Liver (tissue), 9 donors: ENCODE measurements around the gene FAIM2. TPM values are rescaled to one million over a fixed set of nuclear protein-coding genes. Genes with fewer than 3 reads are reported as not detected.

Source experiments
- DNase-seq: peaks from one replicate; pipeline ENCODE4 v3.0.0-alpha.2; 2017; ENCODE audit warnings: low spot score
- H3K27ac ChIP-seq, 2 donors: one replicate each; pipeline ENCODE4 v1.7.0; 2013; ENCODE audit warnings: inconsistent platforms in 2 of 2, low read length in 2 of 2, control low read depth in 1 of 2, low read depth in 1 of 2, mild to moderate bottlenecking in 1 of 2
- H3K27me3 ChIP-seq, 4 donors: one replicate each; pipeline versions ENCODE4 v1.6.1 to v1.7.0; 2013; ENCODE audit warnings: low read length in 3 of 4, inconsistent platforms in 1 of 4, mild to moderate bottlenecking in 1 of 4, moderate library complexity in 1 of 4; ENCODE audit not compliant: control insufficient read depth in 4 of 4, insufficient read depth in 4 of 4
- H3K36me3 ChIP-seq, 4 donors: one replicate each; pipeline versions ENCODE4 v1.6.1 to v1.7.0; 2013; ENCODE audit warnings: low read length in 3 of 4, mild to moderate bottlenecking in 3 of 4, low read depth in 1 of 4, moderate library complexity in 1 of 4; ENCODE audit not compliant: control insufficient read depth in 4 of 4, insufficient read depth in 3 of 4
- H3K4me1 ChIP-seq, 4 donors: one replicate each; pipeline versions ENCODE4 v1.6.1 to v1.7.0; 2013; ENCODE audit warnings: low read length in 3 of 4, mild to moderate bottlenecking in 3 of 4, moderate library complexity in 1 of 4; ENCODE audit not compliant: control insufficient read depth in 4 of 4, insufficient read depth in 4 of 4
- H3K4me3 ChIP-seq, 3 donors: one replicate each; pipeline versions ENCODE4 v1.6.1 to v1.7.0; 2013; ENCODE audit warnings: low read length in 3 of 3, control low read depth in 1 of 3, low read depth in 1 of 3, mild to moderate bottlenecking in 1 of 3
- H3K9ac ChIP-seq, 2 donors: one replicate each; pipeline ENCODE4 v1.7.0; 2013; ENCODE audit warnings: low read length in 2 of 2, mild to moderate bottlenecking in 2 of 2, moderate library complexity in 2 of 2, control low read depth in 1 of 2, low read depth in 1 of 2
- H3K9me3 ChIP-seq, 4 donors: one replicate each; pipeline versions ENCODE4 v1.6.1 to v1.7.0; 2013; ENCODE audit warnings: low read length in 3 of 4; ENCODE audit not compliant: control insufficient read depth in 4 of 4
- ATF3 ChIP-seq: IDR thresholded peaks from 2 replicates; pipeline ENCODE4 v1.6.1; 2016; ENCODE audit warnings: antibody characterized with exemption
- EGR1 ChIP-seq, 2 donors: IDR thresholded peaks; 2 replicates each; pipeline ENCODE4 v1.6.1; 2016 to 2018; ENCODE audit warnings: antibody characterized with exemption in 2 of 2, low read depth in 2 of 2
- FOXA1 ChIP-seq: IDR thresholded peaks from 2 replicates; pipeline ENCODE4 v1.6.1; 2016; ENCODE audit warnings: antibody characterized with exemption
- FOXA2 ChIP-seq: IDR thresholded peaks from 2 replicates; pipeline ENCODE4 v1.6.1; 2016; ENCODE audit warnings: antibody characterized with exemption
- GABPA ChIP-seq, 2 donors: IDR thresholded peaks in 1 of 2; conservative IDR thresholded peaks in 1 of 2; 2 replicates each; pipeline ENCODE4 v1.6.1; 2016; ENCODE audit warnings: antibody characterized with exemption in 2 of 2, mild to moderate bottlenecking in 1 of 2, moderate library complexity in 1 of 2
- HNF4A ChIP-seq, 2 donors: conservative IDR thresholded peaks; 2 replicates each; pipeline ENCODE4 v1.6.1; 2016; ENCODE audit warnings: antibody characterized with exemption in 2 of 2, mild to moderate bottlenecking in 2 of 2
- HNF4G ChIP-seq: IDR thresholded peaks from 2 replicates; pipeline ENCODE4 v1.6.1; 2016; ENCODE audit warnings: antibody characterized with exemption
- JUND ChIP-seq, 2 donors: IDR thresholded peaks; 2 replicates each; pipeline ENCODE4 v1.6.1; 2016; ENCODE audit warnings: antibody characterized with exemption in 2 of 2
- NR2F2 ChIP-seq: IDR thresholded peaks from 2 replicates; pipeline ENCODE4 v1.6.1; 2016; ENCODE audit warnings: antibody characterized with exemption
- RAD21 ChIP-seq, 2 donors: IDR thresholded peaks; 2 replicates each; pipeline ENCODE4 v1.6.1; 2016; ENCODE audit warnings: antibody characterized with exemption in 2 of 2, mild to moderate bottlenecking in 2 of 2
- RXRA ChIP-seq, 2 donors: IDR thresholded peaks; 2 replicates each; pipeline ENCODE4 v1.6.1; 2017 to 2018; ENCODE audit warnings: antibody characterized with exemption in 2 of 2, mild to moderate bottlenecking in 1 of 2
- SP1 ChIP-seq: IDR thresholded peaks from 2 replicates; pipeline ENCODE4 v1.6.1; 2018; ENCODE audit warnings: antibody characterized with exemption, mild to moderate bottlenecking
- TAF1 ChIP-seq: conservative IDR thresholded peaks from 2 replicates; pipeline ENCODE4 v1.6.1; 2016; ENCODE audit warnings: antibody characterized with exemption, mild to moderate bottlenecking
- YY1 ChIP-seq: IDR thresholded peaks from 2 replicates; pipeline ENCODE4 v1.6.1; 2016; ENCODE audit warnings: antibody characterized with exemption, mild to moderate bottlenecking
- WGBS: extraction: QIAGEN DNeasy Blood & Tissue Kit; methylation state at CpG from one replicate; pipeline ENCODE4 v1.1.7; 2013; 5-methylcytosine and 5-hydroxymethylcytosine counted together
- polyA plus RNA-seq, 2 donors: library from polyadenylated mRNA; stranded (reverse) in 1 of 2; unstranded in 1 of 2; fragments of 200-250 nt in 1 of 2; fragments of >200 nt in 1 of 2; fragmentation: Nextera tagmentation in 1 of 2; extraction: Ambion mirVana in 1 of 2; gene quantifications; one replicate each; pipeline versions ENCODE4 v1.2.1 to v1.2.3, GENCODE V29; 2013 to 2015
- total RNA-seq, 2 donors: library from RNA; depleted of rRNA; stranded (reverse); fragments of >200 nt; gene quantifications; one replicate each; pipeline ENCODE4 v1.2.3, GENCODE V29; 2014
- TF ChIP-seq, protein P1 (sequence below): IDR thresholded peaks from 2 replicates; pipeline ENCODE4 v1.6.1; 2016; ENCODE audit warnings: antibody characterized with exemption, mild to moderate bottlenecking
- TF ChIP-seq, protein P2 (sequence below): IDR thresholded peaks from 2 replicates; pipeline ENCODE4 v1.6.1; 2016; ENCODE audit warnings: antibody characterized with exemption
- TF ChIP-seq, protein P3 (sequence below): IDR thresholded peaks from 2 replicates; pipeline ENCODE4 v1.6.1; 2016; ENCODE audit warnings: antibody characterized with exemption
- TF ChIP-seq, protein P4 (sequence below): fragments of 150-350 bp; IDR thresholded peaks from 2 replicates; pipeline ENCODE4 v1.5.1; 2017; ENCODE audit warnings: improper control_type of control experiment, low read depth, low read length; ENCODE audit not compliant: missing input control
- donor health status: healthy.
- donor health status: healthy.
- donor health status: healthy.
- donor health status: healthy.
- donor health status: healthy.

Gene FAIM2
- total and polyA plus RNA-seq, 4 donors: 0.06 to 0.23 TPM; not detected in 2

DNA sequence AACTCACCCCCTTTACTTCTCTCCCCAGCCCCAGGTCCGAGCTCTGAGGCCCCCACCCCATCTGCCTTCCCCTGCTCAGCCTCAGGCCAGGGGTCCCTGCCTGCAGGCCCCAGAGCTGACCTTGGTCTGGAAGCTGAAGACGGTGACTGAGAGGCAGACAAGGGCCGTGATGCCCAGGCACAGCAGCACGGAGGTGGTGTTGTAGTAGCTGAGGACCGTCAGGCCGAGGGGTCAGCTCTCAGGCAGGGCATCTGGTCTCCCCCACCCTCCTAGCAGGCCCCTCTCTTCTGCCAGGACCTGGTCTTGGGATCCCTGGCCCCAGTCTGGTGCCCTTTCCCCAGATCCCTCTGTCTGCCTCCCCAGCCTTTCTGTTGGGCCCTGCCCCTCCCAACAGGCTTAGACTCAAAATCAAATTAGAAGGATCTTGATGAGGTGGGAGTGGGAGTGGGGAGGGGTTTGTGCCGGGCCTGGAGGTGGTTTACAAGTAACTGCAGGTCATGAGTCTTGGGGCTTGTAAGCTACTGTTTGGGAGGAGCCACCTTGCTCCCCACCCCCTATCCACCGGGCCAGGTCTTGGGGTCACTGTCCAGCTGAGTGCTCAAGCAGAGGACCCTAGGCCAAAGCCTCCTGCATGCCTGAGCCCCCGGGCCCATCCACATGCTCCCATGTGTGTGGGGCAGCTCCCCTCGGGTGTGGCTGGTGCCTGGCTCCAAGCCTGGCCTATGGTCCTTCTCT lies 14.2 kb downstream of the FAIM2 start:
- Histone ChIP-seq H3K9me3 (no peaks in the 10 kb centered on the region), H3K27ac (no peak overlapping the region), H3K27me3 (no peaks in the 10 kb centered on the region), H3K4me1 (no peaks in the 10 kb centered on the region), H3K36me3 (no peaks in the 10 kb centered on the region), H3K9ac (no peak overlapping the region), H3K4me3 (no peak overlapping the region)
- no peak for DNase-seq
- WGBS: 84% methylated on average over 10 of the region's 10 CpGs
- TF ChIP-seq HNF4A (conservative IDR thresholded peaks at IDR 0.05) (no peak), ATF3 (no peak), RAD21 (IDR thresholded peaks at IDR 0.05) (no peak), SP1 (no peak), HNF4G (no peak), JUND (IDR thresholded peaks at IDR 0.05) (no peak), RXRA (IDR thresholded peaks at IDR 0.05) (no peak), FOXA1 (no peak), NR2F2 (no peak), EGR1 (IDR thresholded peaks at IDR 0.05; ENCODE audit: low read depth in 2 of 2) (no peak), FOXA2 (no peak), GABPA (IDR thresholded peaks at IDR 0.05 in 1 of 2, conservative IDR thresholded peaks at IDR 0.05 in 1 of 2) (no peak), YY1 (no peak), TAF1 (no peak)
- TF ChIP-seq, protein P1, sequence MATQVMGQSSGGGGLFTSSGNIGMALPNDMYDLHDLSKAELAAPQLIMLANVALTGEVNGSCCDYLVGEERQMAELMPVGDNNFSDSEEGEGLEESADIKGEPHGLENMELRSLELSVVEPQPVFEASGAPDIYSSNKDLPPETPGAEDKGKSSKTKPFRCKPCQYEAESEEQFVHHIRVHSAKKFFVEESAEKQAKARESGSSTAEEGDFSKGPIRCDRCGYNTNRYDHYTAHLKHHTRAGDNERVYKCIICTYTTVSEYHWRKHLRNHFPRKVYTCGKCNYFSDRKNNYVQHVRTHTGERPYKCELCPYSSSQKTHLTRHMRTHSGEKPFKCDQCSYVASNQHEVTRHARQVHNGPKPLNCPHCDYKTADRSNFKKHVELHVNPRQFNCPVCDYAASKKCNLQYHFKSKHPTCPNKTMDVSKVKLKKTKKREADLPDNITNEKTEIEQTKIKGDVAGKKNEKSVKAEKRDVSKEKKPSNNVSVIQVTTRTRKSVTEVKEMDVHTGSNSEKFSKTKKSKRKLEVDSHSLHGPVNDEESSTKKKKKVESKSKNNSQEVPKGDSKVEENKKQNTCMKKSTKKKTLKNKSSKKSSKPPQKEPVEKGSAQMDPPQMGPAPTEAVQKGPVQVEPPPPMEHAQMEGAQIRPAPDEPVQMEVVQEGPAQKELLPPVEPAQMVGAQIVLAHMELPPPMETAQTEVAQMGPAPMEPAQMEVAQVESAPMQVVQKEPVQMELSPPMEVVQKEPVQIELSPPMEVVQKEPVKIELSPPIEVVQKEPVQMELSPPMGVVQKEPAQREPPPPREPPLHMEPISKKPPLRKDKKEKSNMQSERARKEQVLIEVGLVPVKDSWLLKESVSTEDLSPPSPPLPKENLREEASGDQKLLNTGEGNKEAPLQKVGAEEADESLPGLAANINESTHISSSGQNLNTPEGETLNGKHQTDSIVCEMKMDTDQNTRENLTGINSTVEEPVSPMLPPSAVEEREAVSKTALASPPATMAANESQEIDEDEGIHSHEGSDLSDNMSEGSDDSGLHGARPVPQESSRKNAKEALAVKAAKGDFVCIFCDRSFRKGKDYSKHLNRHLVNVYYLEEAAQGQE: no peak
- TF ChIP-seq, protein P2, sequence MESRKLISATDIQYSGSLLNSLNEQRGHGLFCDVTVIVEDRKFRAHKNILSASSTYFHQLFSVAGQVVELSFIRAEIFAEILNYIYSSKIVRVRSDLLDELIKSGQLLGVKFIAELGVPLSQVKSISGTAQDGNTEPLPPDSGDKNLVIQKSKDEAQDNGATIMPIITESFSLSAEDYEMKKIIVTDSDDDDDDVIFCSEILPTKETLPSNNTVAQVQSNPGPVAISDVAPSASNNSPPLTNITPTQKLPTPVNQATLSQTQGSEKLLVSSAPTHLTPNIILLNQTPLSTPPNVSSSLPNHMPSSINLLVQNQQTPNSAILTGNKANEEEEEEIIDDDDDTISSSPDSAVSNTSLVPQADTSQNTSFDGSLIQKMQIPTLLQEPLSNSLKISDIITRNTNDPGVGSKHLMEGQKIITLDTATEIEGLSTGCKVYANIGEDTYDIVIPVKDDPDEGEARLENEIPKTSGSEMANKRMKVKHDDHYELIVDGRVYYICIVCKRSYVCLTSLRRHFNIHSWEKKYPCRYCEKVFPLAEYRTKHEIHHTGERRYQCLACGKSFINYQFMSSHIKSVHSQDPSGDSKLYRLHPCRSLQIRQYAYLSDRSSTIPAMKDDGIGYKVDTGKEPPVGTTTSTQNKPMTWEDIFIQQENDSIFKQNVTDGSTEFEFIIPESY: no peak
- TF ChIP-seq, protein P3, sequence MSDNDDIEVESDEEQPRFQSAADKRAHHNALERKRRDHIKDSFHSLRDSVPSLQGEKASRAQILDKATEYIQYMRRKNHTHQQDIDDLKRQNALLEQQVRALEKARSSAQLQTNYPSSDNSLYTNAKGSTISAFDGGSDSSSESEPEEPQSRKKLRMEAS: no peak
- TF ChIP-seq, protein P4, sequence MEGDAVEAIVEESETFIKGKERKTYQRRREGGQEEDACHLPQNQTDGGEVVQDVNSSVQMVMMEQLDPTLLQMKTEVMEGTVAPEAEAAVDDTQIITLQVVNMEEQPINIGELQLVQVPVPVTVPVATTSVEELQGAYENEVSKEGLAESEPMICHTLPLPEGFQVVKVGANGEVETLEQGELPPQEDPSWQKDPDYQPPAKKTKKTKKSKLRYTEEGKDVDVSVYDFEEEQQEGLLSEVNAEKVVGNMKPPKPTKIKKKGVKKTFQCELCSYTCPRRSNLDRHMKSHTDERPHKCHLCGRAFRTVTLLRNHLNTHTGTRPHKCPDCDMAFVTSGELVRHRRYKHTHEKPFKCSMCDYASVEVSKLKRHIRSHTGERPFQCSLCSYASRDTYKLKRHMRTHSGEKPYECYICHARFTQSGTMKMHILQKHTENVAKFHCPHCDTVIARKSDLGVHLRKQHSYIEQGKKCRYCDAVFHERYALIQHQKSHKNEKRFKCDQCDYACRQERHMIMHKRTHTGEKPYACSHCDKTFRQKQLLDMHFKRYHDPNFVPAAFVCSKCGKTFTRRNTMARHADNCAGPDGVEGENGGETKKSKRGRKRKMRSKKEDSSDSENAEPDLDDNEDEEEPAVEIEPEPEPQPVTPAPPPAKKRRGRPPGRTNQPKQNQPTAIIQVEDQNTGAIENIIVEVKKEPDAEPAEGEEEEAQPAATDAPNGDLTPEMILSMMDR: no peak
